IPS-15b (cell line): ENCODE measurements around the gene EIF6.

Experiments
- H3K27me3 ChIP-seq: one replicate; pipeline ENCODE4 v1.6.1; 2013; ENCODE audit warnings: low read length; ENCODE audit not compliant: control insufficient read depth, insufficient read depth
- H3K36me3 ChIP-seq: one replicate; pipeline ENCODE4 v1.6.1; 2013; ENCODE audit warnings: low read length; ENCODE audit not compliant: control insufficient read depth, insufficient read depth
- H3K4me1 ChIP-seq: one replicate; pipeline ENCODE4 v1.6.1; 2013; ENCODE audit warnings: mild to moderate bottlenecking, low read length; ENCODE audit not compliant: control insufficient read depth, insufficient read depth
- H3K4me3 ChIP-seq: one replicate; pipeline ENCODE4 v1.5.1; 2013; ENCODE audit warnings: low read depth, low read length
- H3K9ac ChIP-seq: one replicate; pipeline ENCODE4 v1.6.1; 2013; ENCODE audit warnings: low read depth, mild to moderate bottlenecking, low read length
- H3K9me3 ChIP-seq: one replicate; pipeline ENCODE4 v1.6.1; 2013; ENCODE audit warnings: mild to moderate bottlenecking, low read length; ENCODE audit not compliant: control insufficient read depth, insufficient read depth

Gene EIF6

DNA sequence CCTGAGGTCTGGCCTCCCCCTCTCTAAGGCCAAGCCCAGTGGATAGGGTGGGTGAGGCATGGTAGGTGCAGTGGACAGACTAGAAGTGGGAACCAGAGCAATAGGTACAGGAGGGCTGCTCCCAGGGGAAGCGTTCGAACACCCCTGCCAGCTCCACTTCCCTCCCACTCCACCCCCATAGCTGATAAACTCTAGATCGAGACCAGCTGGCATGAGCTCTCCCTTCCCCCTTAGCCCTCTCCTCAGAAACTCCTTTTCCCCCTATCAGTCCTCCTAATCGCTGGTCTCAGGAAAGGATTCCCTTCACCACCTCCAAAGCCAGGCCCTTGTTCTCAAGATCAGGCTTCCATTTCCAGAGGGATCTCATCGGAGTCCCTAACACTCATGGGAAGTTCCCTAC lies 13.7 kb upstream of the EIF6 start:
- no peak overlapping the region for H3K9ac ChIP-seq
- H3K9me3 ChIP-seq: no peaks in the 10 kb centered on the region
- H3K4me1 ChIP-seq: no peaks in the 10 kb centered on the region
- H3K27me3 ChIP-seq: no peaks in the 10 kb centered on the region
- no peak overlapping the region for H3K4me3 ChIP-seq
- H3K36me3 ChIP-seq: no peaks in the 10 kb centered on the region

GRCh38 chr20:35297740-35298139 lies 13.2 kb upstream of the EIF6 start:
- no peaks in the 10 kb centered on the region for H3K4me1 ChIP-seq
- no peak overlapping the region for H3K9ac ChIP-seq
- no peaks in the 10 kb centered on the region for H3K36me3 ChIP-seq

DNA sequence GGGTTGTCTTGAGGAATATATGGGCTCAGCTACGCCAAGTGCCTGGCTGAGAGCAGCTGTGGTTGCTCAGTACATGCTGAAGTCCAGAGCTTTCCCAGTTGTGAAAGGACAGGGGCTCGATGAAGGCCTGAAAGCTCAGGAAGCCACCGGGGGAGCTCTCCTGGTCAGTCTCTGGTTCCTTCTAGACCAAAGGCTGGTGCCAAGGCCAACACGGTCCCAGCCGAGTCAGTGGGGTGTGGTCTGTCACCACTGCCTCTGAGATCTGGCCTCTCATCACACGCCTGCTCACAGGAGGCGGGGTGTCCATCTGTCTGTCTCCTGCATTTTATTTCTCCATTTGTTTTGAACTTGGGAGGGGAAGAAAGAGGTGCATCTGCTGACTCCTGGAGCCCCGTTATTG lies 12.6 kb upstream of the EIF6 start:
- no peaks in the 10 kb centered on the region for H3K9me3 ChIP-seq
- H3K4me1 ChIP-seq: no peaks in the 10 kb centered on the region
- H3K4me3 ChIP-seq: no peak overlapping the region
- no peak overlapping the region for H3K9ac ChIP-seq
- no peaks in the 10 kb centered on the region for H3K27me3 ChIP-seq
- H3K36me3 ChIP-seq: no peaks in the 10 kb centered on the region

More at GRCh38 chr20:35297740-35298139, 13.2 kb upstream of the EIF6 start:
- no peak overlapping the region for H3K4me3 ChIP-seq
- no peaks in the 10 kb centered on the region for H3K27me3 ChIP-seq
- no peaks in the 10 kb centered on the region for H3K9me3 ChIP-seq

DNA sequence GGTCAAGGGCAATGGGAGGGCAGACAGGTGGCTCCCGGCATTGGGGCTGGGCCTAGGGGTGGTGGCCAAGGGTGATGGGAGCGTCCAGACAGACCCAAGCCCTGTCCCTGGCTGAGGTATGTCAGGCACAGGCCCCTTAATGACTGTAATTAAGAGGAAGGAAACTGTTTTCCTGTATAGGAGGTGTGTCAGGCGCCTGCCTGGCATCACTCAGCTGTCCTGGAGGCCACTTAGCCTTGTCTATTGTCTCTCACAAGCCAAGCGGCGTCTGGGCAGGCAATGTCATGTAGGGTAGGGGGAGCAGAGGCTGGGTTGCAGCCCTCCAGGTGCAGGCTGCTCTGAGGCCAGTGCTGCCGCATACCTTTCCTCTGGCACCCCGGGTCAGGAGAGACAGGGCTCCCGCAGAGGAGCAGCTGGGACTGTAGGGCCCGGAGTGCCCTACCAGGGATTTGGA lies 11.6 kb upstream of the EIF6 start:
- Histone ChIP-seq H3K27me3 (no peaks in the 10 kb centered on the region), H3K4me3 (no peak overlapping the region), H3K9me3 (no peaks in the 10 kb centered on the region), H3K4me1 (no peaks in the 10 kb centered on the region), H3K9ac (no peak overlapping the region), H3K36me3 (no peaks in the 10 kb centered on the region)

DNA sequence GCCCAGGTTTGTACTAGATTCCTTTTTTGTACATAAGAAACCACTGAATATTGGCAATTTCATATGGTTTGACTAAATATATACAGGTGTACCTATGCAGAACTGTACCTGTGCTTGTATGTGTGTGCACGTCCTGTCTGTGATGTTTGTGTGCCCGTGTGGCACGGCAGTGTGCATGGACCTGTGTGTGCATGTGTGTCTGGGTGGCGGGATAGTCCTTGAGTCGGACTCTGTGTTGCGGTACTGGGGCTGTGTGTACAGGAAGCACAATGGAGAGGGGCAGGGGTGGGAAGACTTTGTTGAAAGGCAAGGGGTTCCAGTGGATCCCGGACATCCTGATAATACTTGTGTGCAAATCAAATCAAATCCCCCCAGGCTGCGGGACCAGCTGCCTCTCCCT lies 11.1 kb upstream of the EIF6 start:
- Histone ChIP-seq H3K9me3 (no peaks in the 10 kb centered on the region), H3K9ac (no peak overlapping the region), H3K4me1 (no peaks in the 10 kb centered on the region), H3K36me3 (no peaks in the 10 kb centered on the region), H3K4me3 (no peak overlapping the region), H3K27me3 (no peaks in the 10 kb centered on the region)

DNA sequence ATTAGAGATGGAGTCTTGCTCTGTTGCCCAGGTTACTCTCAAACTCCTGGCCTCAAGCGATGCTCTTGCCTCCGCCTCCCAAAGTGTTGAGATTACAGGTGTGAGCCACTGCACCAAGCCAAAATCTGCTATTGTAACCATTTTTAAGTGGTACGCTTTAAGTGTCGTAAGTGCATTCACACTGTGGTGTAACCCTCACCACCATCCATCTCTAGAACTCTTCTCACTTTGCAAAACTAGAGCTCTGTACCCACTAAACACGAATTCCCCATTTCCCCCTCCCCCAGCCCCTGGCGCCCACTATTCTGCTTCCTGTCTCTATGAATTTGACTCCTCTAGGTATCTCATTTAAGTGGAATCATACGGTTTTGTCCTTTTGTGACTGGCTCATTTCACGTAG lies 10.5 kb upstream of the EIF6 start:
- Histone ChIP-seq H3K36me3 (no peaks in the 10 kb centered on the region), H3K4me1 (no peaks in the 10 kb centered on the region), H3K9ac (no peak overlapping the region), H3K27me3 (no peaks in the 10 kb centered on the region), H3K4me3 (no peak overlapping the region), H3K9me3 (no peaks in the 10 kb centered on the region)

GRCh38 chr20:35294293-35294685 lies 9.7 kb upstream of the EIF6 start:
- H3K9ac ChIP-seq: no peak overlapping the region
- no peaks in the 10 kb centered on the region for H3K4me1 ChIP-seq
- H3K4me3 ChIP-seq: no peak overlapping the region
- no peaks in the 10 kb centered on the region for H3K9me3 ChIP-seq
- no peaks in the 10 kb centered on the region for H3K27me3 ChIP-seq
- no peaks in the 10 kb centered on the region for H3K36me3 ChIP-seq

DNA sequence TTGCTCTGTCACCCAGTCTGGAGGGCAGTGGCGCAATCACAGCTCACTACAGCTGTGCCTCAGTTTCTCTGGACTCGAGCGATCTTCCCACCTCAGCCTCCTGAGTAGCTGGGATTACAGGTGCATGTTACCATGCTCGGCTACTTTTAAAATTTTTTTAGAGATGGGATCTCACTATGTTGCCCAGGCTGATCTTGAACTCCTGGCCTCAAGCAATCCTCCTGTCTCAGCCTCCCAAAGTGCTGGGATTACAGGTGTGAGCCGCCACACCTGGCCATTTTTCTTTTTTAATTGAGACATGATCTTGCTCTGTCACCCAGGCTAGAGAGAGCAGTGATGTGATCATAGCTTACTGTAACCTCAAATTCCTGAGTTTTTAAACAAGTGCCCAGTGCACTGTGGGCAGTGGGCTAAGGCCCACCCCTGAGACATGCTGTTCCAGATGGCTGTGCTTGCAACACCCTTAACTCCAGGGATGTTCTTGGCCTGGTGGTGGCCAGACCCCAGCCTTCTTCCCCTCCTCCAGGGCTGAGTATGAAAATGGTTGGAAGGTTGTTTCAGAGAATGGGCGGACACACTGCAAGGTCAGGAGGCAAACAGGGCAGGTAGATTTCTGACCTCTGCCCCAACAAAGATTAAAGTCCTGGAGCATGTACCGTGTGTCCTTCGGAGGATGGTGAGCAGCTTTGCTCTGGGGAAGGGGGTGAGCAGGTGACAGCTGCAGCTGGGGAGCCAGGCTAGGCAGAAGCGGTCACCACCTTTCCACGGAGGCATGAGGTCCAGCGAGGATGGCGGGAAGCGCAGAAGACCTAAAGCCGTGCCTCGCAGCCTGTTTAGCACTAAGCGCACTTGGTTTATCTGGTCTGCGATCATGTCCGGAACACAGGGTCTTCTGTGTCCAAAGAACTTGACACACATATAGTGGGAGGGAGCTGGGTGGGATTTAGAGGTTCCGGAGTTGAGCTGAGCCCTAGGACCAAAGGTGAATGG lies 9.0 kb upstream of the EIF6 start:
- Histone ChIP-seq H3K36me3 (no peaks in the 10 kb centered on the region), H3K9me3 (no peaks in the 10 kb centered on the region), H3K4me3 (no peak overlapping the region), H3K4me1 (no peaks in the 10 kb centered on the region), H3K9ac (no peak overlapping the region), H3K27me3 (no peaks in the 10 kb centered on the region)

DNA sequence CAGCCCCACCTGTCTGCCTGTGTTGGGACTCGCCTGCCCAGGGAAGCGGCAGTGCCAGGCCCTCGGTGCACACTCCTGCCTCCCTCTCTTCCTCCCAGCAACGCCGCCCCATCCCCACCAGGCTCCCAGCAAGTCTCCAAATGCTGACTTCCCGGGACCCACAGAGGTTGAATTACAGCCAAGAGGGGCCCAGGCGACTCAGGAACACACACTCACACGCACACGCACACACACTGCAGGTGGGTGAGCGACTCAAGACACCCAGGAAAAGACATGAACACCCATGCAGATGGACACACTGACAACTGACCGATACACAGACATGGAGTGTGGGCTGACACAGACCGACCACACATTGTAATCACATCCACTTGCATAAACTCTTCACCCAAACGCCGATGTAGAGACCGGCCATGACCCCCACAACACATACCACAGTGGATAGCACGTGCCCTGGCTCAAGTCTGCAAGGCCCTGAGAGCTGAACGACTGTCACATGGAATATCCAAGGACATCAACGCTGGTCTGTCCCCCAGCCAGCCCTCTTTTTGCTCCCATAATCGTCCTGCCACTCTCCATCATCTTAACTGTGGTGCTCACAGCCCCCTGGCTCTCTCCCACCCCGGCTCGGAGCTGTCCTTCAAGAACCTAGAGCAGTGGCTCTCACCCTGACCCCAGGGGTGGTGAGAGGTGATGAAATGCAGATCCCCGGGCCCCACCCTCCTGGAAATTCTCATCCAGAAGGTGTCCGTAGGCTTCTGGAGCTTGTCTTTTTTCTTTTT lies 8.1 kb upstream of the EIF6 start:
- Histone ChIP-seq H3K4me3 (no peak overlapping the region), H3K4me1 (no peaks in the 10 kb centered on the region), H3K9me3 (no peaks in the 10 kb centered on the region), H3K27me3 (no peaks in the 10 kb centered on the region), H3K9ac (no peak overlapping the region), H3K36me3 (no peaks in the 10 kb centered on the region)

DNA sequence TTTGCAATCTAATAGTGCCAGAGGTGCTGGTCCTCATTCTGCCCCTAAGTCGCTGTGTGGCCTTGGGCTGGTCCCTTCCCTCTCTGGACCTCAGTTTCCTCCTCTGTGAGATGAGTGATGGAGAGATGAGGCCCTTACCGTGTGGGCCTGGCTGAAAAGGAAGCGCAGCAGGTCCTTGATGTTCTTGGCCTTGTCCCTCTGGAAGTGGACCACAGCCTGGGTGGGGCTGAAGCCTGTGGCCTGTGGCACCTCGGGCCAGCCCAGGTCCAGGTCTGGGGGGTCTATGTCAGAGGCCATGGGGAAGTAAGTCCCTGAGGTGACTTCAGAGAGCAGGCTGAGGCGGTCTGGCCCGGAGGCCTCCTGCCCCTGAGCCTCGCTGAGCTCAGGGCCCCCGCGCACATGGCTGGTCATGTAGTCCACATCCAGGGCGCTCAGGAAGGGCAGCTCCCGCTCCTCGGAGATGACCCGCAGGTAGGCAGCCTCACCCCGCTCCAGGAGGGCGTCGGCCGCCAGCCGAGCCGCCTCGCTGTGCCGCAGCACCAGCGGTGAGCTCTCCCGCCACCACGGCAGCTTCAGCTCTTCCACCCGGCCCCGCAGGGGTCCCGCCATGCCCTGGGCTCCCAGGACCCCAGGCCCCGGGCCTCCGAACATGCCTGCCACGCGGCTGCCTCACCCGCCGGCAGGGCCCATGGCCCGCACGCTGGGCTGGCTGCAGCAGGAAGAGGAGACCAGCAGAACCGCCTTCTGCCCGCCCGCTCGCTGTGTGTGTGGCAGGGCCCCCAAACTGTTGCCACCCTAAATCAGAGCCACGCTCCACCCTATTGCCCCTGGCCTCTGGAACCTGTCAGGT lies 7.3 kb upstream of the EIF6 start, which contains the start of gene FAM83C:
FAM83C (minus strand) TSS at position 772 of the 850 bp plus-strand sequence; CDS start at position 651, 121 bp downstream.
- H3K4me1 ChIP-seq: no peaks in the 10 kb centered on the region
- H3K4me3 ChIP-seq: no peak within 1 kb of the TSS
- H3K9me3 ChIP-seq: no peaks in the 10 kb centered on the region
- no peaks in the 10 kb centered on the region for H3K36me3 ChIP-seq
- no peaks in the 10 kb centered on the region for H3K27me3 ChIP-seq
- no peak within 1 kb of the TSS for H3K9ac ChIP-seq

DNA sequence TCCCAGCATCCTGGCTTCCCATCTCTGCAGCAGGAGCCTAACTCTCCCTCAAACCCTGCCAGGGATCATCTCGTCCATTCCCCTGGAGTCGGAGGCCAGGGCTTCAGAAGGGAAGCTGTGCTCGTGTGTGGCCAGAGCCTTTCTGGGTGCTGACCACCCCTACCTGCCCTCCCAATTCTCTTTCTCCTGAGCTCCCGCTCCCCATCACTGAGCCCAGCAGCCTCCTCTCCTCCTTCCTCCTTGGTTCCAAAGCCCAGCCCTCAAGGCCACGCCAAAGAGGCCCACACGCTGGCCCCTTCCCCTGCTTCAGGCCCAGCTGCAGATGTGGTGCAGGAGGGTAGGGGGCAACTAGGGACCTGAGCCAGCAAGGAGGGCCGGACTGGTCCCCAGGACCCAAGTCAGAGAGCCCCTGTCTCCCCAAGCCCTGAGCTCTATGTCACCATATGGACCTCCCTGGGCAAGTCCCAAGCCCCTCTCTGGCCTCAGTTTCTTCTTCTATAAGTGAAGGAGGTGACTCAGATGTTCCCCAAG lies 6.4 kb upstream of the EIF6 start:
- Histone ChIP-seq H3K4me3 (no peak overlapping the region), H3K4me1 (no peaks in the 10 kb centered on the region), H3K9ac (no peak overlapping the region), H3K9me3 (no peaks in the 10 kb centered on the region), H3K27me3 (no peaks in the 10 kb centered on the region), H3K36me3 (no peaks in the 10 kb centered on the region)
